Fibroblast of upper back skin (primary cell): ENCODE results near the gene FRMPD2.
"Not testable (repeated sequence)": the region's sequence is repeated elsewhere in the genome, so short reads cannot be mapped to it uniquely, and the experiment has no call there.

Experiments
- DNase-seq: peaks from one replicate; pipeline ENCODE4 v3.0.0-alpha.2; 2013

Gene FRMPD2

DNA sequence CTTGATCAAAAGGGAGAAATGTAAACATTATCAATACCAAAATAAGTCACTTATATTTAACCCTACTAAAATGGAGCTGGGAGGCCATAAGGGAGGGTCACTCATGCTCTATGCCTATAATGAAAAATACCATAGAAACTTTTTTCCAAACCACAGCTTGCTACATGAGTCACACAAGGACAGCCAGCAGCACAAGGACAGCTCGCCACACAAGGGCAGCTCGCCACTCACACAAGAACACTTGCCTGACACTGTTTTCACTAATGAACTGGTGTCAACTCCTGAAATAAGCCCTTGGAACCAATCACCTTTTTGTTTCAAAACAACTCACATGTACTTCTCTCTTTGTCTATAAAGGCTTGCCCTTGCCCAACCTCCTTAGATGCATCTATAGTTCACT, 43.3 kb downstream of the FRMPD2 start:
- DNase-seq = no peak

GRCh38 chr10:48227213-48227612, 47.3 kb downstream of the FRMPD2 start:
- no peak for DNase-seq

DNA sequence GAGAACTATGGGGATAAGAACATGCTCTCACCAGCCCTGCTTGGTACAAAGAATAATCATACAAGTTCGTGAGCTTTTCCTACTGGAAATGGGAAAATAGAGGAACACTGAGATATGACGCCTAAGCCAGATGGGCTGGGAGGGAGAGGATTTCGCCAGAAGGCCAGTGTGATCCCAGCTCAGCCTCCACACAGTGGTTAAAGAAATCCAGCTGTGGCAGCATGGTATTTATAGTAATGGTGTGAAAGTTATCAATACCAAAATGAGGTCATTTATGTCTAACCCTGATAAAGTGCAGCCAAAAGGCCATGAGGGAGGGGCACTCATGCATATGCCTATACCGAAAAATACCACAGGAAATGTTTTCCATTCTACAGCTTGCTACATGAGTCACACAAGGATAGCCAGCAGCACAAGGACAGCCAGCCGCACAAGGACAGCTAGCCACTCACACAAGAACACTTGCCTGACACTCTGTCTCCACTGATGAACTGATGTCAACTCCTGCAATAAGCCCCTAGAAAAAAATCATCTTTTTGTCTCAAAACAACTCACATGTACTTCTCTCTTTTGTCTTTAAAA, 49.4 kb downstream of the FRMPD2 start:
- no peak for DNase-seq

DNA sequence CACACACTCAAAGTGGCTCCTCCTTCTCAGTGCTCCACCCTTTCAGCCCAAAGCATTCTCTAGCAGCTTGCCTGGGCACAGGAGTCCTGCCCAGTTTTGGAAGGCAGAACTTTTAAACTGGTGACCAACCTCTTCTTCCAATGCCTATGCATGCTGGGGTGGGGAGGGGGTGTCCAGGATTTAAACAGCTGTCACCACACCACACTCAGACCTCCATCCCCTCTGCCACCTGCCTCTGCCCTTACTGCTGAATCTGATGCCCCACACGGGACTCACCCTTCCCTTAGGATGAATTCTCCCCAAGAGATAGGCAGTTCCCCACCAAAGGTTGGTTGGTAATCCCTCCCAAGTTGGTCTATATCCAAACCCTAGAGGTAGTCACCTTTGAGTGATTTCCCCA, 50.2 kb downstream of the FRMPD2 start:
- DNase-seq = no peak

DNA sequence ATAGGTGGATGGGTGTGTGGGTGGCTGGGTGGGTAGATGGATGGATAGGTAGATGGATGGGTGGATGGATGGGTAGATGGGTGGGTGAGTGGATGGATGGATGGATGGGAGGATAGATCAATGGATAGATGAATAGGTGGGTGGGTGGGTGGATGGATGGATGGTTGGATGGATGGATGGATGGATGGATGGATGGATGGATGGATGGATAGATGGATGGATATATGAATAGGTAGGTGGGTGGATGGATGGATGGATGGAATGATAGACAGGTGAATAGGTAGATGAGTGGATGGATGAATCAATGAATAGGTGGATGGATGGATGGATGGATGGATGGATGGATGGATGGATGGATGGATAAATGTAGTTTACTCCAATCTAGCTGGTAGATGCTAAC, 52.7 kb downstream of the FRMPD2 start:
- DNase-seq = no peak

DNA sequence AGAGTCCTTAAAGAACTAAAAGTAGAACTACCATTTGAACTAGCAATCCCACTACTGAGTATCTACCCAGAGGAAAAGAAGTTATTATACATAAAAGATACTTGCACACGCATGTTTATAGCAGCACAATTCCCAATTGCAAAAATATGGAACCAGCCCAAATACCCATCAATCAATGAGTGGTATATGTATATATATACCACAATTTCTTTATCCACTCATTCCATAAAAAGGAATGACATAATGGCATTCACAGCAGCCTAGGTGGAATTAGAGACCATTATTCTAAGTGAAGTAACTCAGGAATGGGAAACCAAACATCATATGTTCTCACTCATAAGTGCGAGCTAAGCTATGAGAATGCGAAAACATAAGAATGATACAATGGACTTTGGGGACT, 53.5 kb downstream of the FRMPD2 start:
- not testable (repeated sequence) for DNase-seq

DNA sequence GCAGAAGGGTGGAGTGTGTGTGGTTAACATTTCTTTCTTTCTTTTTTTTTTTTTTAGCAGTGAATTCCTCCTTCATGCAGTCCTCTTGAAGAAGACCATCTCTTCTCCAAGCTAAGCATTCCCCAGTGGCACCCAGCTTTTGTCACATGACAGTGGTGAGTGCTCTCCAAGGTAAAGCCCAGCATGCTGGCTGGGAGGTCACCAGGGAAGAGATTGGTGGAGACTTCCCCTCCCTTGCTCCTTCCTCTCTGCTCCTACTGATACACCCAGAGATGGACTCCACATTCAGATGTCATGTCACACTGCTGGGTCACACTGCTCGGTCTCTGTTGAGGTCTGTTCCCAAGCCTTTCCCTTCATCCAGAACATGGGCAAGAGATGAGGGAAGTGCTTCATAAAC, 55.3 kb downstream of the FRMPD2 start:
- no peak for DNase-seq

DNA sequence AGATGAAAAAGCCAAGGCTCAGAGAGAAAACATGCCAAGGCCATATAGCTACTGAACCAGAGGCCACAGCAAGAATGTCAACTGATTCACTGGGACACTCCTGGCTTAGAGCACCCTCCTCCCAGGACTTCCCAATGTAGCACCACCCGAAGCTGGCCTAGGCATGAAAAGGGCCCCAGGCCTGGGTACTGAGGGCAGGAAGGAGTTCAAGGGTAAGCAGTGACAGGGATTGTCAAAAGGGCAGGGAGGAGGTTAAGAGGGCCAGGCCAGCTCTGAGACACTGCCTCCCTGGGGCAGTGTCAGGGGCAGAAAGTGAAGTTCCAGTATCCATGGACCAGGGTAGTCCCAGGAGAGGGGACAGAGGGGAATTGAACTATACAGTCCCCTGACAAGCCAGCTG, 57.8 kb downstream of the FRMPD2 start:
- DNase-seq = no peak

- DNase-seq = no peak
Observed at GRCh38 chr10:48216204-48216505, 58.3 kb downstream of the FRMPD2 start.

- peak; percentile 32 for DNase-seq
Observed at GRCh38 chr10:48215486-48216203, 58.9 kb downstream of the FRMPD2 start.

DNA sequence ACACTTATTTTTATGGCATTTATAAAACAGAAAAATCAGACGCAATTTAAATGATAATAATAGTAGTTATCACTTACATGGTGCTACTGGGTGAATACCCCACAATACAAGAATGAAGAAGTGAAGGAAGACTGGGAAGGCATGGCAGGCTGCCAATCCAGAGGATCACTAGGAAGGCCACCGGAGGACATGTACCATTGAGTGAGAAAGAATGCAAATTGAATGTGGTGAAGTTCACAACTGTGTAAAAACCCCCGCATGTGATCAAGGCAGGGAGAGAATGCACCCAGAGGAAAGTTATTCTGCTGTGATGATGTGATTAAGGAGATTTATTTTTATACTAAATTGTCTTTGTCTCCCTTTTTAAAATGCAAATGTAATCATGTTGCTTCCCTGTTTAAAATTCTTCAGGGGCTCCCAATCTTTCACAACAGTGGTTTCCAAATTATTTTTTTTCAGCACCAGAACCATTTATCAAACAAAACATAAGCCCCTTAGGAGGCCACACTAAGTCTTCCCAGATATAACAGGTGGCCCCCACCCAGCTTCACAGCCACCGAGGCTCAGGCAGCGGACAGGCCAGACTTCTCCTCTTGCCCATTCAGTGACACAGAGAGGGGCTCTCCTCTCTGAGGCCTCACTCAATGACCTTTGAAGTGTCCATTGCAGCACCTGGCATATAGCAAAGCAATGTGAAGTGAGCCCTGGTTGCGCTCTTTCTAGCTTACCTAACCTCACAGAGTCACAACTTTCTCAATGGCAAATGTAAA, 59.6 kb downstream of the FRMPD2 start:
- no peak for DNase-seq

DNA sequence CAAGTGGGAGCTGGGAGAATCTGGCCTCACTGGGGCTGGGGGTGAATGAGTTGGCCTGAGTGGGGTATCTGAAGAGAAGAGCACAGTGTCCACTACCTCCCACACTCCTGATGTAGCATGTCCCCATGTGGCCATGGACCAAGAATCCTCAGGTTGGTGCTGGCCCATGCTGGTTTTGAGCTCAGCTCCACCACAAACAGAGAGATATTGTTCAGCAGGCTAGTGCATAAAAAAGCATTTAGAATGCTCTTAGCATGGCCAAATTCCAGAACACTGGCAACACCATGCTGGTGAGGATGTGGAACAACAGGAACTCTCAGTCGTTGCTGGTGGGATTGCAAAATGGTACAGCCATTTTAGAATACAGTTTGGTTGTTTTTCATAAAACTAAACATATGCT, 61.4 kb downstream of the FRMPD2 start:
- no peak for DNase-seq

- no peak for DNase-seq
Observed at GRCh38 chr10:48211777-48212176, 62.7 kb downstream of the FRMPD2 start.

- no peak for DNase-seq
Observed at GRCh38 chr10:48210966-48211365, 63.5 kb downstream of the FRMPD2 start.

DNA sequence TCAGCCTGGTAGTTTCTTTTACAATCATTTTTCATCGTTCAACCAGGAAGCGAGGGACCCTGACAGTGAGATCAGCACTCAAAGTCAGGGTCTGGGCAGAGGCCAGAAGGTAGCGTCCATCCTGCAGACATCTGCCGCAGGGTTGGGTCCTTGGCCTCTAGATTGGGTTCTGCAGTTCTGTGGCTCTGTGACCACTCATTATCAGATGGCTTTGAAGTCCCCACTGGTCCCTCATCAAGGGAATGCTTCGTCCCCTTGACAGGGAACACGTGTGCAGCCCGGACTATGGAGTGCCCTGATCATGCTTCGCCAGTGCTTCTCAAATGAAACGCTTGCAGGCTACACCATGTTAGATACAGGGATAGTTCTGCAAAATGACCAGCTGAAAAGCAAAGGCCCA, 64.1 kb downstream of the FRMPD2 start:
- DNase-seq = no peak

DNA sequence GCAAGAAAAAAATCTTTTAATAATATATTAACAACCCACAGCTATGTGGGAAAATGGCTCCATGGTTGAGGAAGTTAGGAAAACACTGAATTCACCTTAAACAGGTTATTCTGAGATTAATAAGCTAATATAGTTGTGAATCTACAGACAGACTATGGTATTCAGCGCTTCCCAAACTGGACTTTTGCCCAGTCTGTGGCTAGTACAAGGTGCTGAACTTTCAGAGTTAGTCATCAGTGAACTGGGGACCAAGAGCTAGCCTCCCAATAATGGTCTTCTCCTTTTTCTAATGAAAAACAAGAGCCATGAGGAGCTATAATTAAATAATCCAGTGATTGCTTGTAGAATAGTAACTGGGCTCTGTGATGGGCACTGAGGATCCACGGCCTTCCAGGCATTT, 65.3 kb downstream of the FRMPD2 start:
- peak; percentile 14 for DNase-seq

GRCh38 chr10:48207853-48208252, 66.6 kb downstream of the FRMPD2 start:
- no peak for DNase-seq

DNA sequence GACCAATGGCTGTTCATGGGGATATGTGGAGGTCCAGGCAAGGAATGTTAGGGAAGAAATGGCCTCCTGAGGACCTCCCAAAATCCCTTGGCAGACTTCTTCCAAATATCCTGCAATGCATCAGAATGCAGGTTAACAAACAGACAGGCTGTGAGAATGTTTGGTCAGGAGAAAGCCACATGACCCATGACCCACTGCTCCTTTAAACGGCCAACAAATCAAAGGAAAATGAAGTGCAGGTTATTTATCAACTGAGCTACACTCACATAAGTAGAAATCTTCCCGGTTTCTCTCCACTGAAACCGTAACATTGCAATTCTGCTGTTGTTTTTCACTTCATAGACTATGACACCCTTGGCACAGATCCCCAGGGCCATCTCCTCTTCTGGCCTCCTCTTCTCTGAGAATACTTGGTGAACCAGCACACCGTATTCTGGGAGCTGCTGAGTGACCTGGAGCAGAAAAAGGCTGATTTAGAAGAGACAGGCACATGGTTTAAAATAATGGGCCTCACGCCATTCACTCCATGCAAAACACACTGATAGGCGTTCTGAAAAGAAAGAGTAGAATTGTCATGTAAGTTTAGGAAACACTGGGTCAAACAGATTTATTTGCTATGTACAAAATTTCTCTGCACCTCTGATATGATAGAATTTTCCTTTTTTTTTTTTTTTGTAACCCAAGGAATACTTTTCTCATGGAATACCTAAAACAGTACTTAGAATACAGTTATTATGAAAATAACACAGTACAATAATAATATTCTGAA, 67.8 kb downstream of the FRMPD2 start:
- no peak for DNase-seq

- no peak for DNase-seq
Observed at GRCh38 chr10:48205918-48206317, 68.6 kb downstream of the FRMPD2 start.

- peak; percentile 84 for DNase-seq
Observed at GRCh38 chr10:48199580-48200377, 74.7 kb downstream of the FRMPD2 start.

GRCh38 chr10:48197236-48197899, 77.1 kb downstream of the FRMPD2 start:
- no peak for DNase-seq

DNA sequence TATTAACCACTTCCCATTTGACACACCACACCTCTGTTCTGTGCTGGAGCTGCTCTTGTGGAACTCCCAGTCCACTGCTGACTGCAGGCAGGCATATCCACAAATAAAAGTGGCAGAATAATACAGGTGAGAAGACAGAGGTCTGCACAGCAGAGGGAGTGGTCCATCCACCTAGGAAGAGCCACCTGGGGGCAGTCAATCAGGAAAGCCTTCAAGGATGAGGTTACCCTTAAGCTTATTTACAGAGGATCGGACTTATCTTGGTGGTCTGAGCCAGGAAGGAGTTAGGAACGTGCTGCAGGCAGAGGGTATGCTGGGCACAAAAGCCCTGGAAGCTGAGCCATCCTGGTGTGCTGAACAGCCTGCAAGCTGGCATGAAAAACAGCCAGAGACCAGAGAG, 78.7 kb downstream of the FRMPD2 start:
- DNase-seq = no peak
